Measurements from ENCODE around the gene SOD2. TPM values are rescaled to one million over a fixed set of nuclear protein-coding genes. Genes with fewer than 3 reads are reported as not detected.

Gene SOD2
- total and polyA plus RNA-seq, 9 of the 15 experiments (the other 6 are each of a cell fraction or from before 2014, with no cell fraction given), result 39.8 to 140 (median 95.8) TPM

DNA sequence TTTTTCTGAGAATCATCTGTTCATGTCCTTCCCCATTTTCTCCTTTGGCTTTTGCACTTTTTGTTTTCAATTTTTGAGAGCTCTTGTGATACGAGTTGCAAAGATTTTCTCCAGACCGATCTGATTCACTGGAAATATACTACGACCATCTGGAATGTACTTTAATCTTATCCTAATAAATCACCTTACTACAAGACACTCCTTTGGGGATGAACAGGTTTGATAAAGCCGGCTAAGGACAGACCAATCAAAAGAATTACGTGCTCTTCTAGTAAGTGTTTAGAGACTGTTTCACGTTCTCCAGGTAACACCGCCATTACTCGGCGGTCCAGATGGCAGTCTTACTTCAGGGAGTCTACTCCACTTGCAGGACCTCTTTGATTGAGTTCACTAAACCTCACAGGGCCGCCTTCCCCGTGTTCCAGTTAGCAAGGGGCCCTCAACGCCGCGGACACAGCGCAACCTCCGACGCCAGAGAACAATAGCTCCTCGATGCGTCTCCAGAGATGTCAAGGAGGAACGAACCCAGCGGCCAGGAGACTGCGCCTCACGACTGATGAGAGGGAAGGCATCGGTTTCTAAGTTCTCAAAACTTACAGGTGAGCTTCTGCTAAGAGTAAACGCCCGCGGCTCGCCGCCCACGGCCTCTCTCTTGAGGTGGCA lies 33.3 kb upstream of the SOD2 start (continued):
- TF ChIP-seq TCF7L2 (IDR thresholded peaks at IDR 0.05; ENCODE audit: low read depth, low read length), result no peak
- no peak for TF ChIP-seq JUNB (CRISPR knock-in tag; conservative IDR thresholded peaks at IDR 0.05)
- no peak for TF ChIP-seq ZNF57 (CRISPR knock-in tag; IDR thresholded peaks at IDR 0.05)
- TF ChIP-seq ASH1L (IDR thresholded peaks at IDR 0.05; ENCODE audit: borderline replicate concordance, low read depth, partially characterized antibody), result no peak
- no peak for TF ChIP-seq ZBTB43 (CRISPR knock-in tag; IDR thresholded peaks at IDR 0.05)
- no peak for TF ChIP-seq CLOCK (CRISPR knock-in tag; IDR thresholded peaks at IDR 0.05; ENCODE audit: borderline replicate concordance)
- no peak for TF ChIP-seq GTF3C2 (IDR thresholded peaks at IDR 0.05; ENCODE audit: borderline replicate concordance, extremely low read depth, insufficient read length)
- no peak for TF ChIP-seq ZNF561 (CRISPR knock-in tag; conservative IDR thresholded peaks at IDR 0.05)
- TF ChIP-seq PREB (CRISPR knock-in tag; IDR thresholded peaks at IDR 0.05), result no peak
- TF ChIP-seq ZNF445 (CRISPR knock-in tag; IDR thresholded peaks at IDR 0.05; ENCODE audit: low read depth), result no peak
- peak; percentile 60; the same call in 1 of the 2 replicates for TF ChIP-seq FOXJ2 (tag; IDR thresholded peaks at IDR 0.05)
- TF ChIP-seq MTA2 (IDR thresholded peaks at IDR 0.05; ENCODE audit: low read depth), result no peak
- peak; percentile 35; the same call in 1 of the 2 replicates for TF ChIP-seq GTF2A2 (tag; IDR thresholded peaks at IDR 0.05)
- TF ChIP-seq SNIP1 (IDR thresholded peaks at IDR 0.05; ENCODE audit: low read depth), result 0 out of 2 replicates have a peak, but pooled peaks have one; percentile 30
- no peak for TF ChIP-seq SIX5 (IDR thresholded peaks at IDR 0.05; ENCODE audit: borderline replicate concordance in 1 of 2, insufficient read depth in 1 of 2, low read depth in 1 of 2, low read length in 2 of 2)
- TF ChIP-seq, protein P1, sequence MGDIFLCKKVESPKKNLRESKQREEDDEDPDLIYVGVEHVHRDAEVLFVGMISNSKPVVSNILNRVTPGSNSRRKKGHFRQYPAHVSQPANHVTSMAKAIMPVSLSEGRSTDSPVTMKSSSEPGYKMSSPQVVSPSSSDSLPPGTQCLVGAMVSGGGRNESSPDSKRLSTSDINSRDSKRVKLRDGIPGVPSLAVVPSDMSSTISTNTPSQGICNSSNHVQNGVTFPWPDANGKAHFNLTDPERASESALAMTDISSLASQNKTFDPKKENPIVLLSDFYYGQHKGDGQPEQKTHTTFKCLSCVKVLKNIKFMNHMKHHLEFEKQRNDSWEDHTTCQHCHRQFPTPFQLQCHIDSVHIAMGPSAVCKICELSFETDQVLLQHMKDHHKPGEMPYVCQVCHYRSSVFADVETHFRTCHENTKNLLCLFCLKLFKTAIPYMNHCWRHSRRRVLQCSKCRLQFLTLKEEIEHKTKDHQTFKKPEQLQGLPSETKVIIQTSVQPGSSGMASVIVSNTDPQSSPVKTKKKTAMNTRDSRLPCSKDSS (IDR thresholded peaks at IDR 0.05; ENCODE audit: low read depth, partially characterized antibody), result no peak
- TF ChIP-seq ZNF785 (CRISPR knock-in tag; IDR thresholded peaks at IDR 0.05), result no peak
